ENCODE results near the gene THAP5. TPM values are rescaled to one million over a fixed set of nuclear protein-coding genes. Genes with fewer than 3 reads are reported as not detected.

THAP5 gene
- polyA plus RNA-seq, 3 donors: 3.0 to 10.7 (median 9.9) TPM

- Mint-ChIP-seq H3K27ac (no peak overlapping the region), H3K36me3 (peaks cover 36 to 49% of the 10 kb centered on the region in 2 donors), H3K9me3 (peaks cover 5 to 21% (median 15%) of the 10 kb centered on the region in 7 donors), H3K27me3 (ENCODE audit: low read depth in 3 of 3) (no peaks in the 10 kb centered on the region), H3K4me1 (peaks cover 10% of the 10 kb centered on the region), H3K4me3 (no peak overlapping the region)
- H3K9ac ChIP-seq (ENCODE audit: insufficient read depth, low read length, poor library complexity, severe bottlenecking): no peak overlapping the region
- no peak overlapping the region for H3K4me3 ChIP-seq (replicated peaks in 1 of 3; ENCODE audit: low read depth in 2 of 3, low read length in 3 of 3)
- H3K4me2 ChIP-seq (replicated peaks; ENCODE audit: extremely low read depth, low read length, poor library complexity, severe bottlenecking): no peak overlapping the region
- WGBS (ENCODE audit: insufficient coverage): 100% methylated on average over 1 of the region's 1 CpG
- peaks cover 13 to 17% of the 10 kb centered on the region in 2 donors for H3K9me3 ChIP-seq (replicated peaks in 1 of 2; ENCODE audit: control insufficient read depth in 1 of 2, insufficient read depth in 1 of 2, low read length in 2 of 2)
- intact Hi-C loops (cut with micrococcal nuclease): no loop called here
- no peaks in the 10 kb centered on the region for H4K20me1 ChIP-seq (ENCODE audit: insufficient read depth, low read length)
- H3K27me3 ChIP-seq (ENCODE audit: control insufficient read depth in 2 of 2, insufficient read depth in 2 of 2, low read length in 2 of 2): no peaks in the 10 kb centered on the region
- peaks cover 2 to 8% of the 10 kb centered on the region in 2 donors for H3K4me1 ChIP-seq (ENCODE audit: control insufficient read depth in 1 of 2, insufficient read depth in 2 of 2, low read length in 2 of 2)
- no peak overlapping the region for H3K27ac ChIP-seq (ENCODE audit: low read depth in 1 of 2, low read length in 2 of 2)
- peaks cover 26% of the 10 kb centered on the region for H3K79me2 ChIP-seq (ENCODE audit: insufficient read depth, low read length)
- peaks cover 23 to 54% of the 10 kb centered on the region in 2 donors for H3K36me3 ChIP-seq (replicated peaks in 1 of 2; ENCODE audit: control insufficient read depth in 1 of 2, insufficient read depth in 2 of 2, low read length in 2 of 2)
- no peak overlapping the region for H2AFZ ChIP-seq (ENCODE audit: insufficient read depth, low read depth, low read length, poor library complexity, severe bottlenecking)
- no peak for DNase-seq
- TF ChIP-seq CTCF (IDR thresholded peaks at IDR 0.05): no peak
Measured at GRCh38 chr7:108576116-108576515, 6.6 kb upstream of the THAP5 start.

- peaks cover 9 to 17% of the 10 kb centered on the region in 2 donors for H3K4me1 ChIP-seq (ENCODE audit: control insufficient read depth in 1 of 2, insufficient read depth in 2 of 2, low read length in 2 of 2)
- H3K4me2 ChIP-seq (replicated peaks; ENCODE audit: extremely low read depth, low read length, poor library complexity, severe bottlenecking): no peak overlapping the region
- H4K20me1 ChIP-seq (ENCODE audit: insufficient read depth, low read length): no peaks in the 10 kb centered on the region
- Mint-ChIP-seq H3K4me3 (no peak overlapping the region), H3K36me3 (peaks cover 36 to 49% of the 10 kb centered on the region in 2 donors), H3K27ac (peak overlapping the region in 2 of 7 donors; percentile 59 to 74), H3K9me3 (peaks cover 5 to 20% (median 14%) of the 10 kb centered on the region in 7 donors), H3K27me3 (ENCODE audit: low read depth in 3 of 3) (no peaks in the 10 kb centered on the region), H3K4me1 (peaks cover 13% of the 10 kb centered on the region)
- H3K4me3 ChIP-seq (replicated peaks in 1 of 3; ENCODE audit: low read depth in 2 of 3, low read length in 3 of 3): no peak overlapping the region
- WGBS (ENCODE audit: insufficient coverage): no CpG with 5 or more reads among the region's 2 CpGs
- H3K27me3 ChIP-seq (ENCODE audit: control insufficient read depth in 2 of 2, insufficient read depth in 2 of 2, low read length in 2 of 2): no peaks in the 10 kb centered on the region
- no peak for TF ChIP-seq CTCF (IDR thresholded peaks at IDR 0.05)
- no peak overlapping the region for H3K27ac ChIP-seq (ENCODE audit: low read depth in 1 of 2, low read length in 2 of 2)
- intact Hi-C loops (cut with micrococcal nuclease): no loop called here
- H3K9ac ChIP-seq (ENCODE audit: insufficient read depth, low read length, poor library complexity, severe bottlenecking): no peak overlapping the region
- no peak for DNase-seq
- peaks cover 13 to 14% of the 10 kb centered on the region in 2 donors for H3K9me3 ChIP-seq (replicated peaks in 1 of 2; ENCODE audit: control insufficient read depth in 1 of 2, insufficient read depth in 1 of 2, low read length in 2 of 2)
- peaks cover 23 to 54% of the 10 kb centered on the region in 2 donors for H3K36me3 ChIP-seq (replicated peaks in 1 of 2; ENCODE audit: control insufficient read depth in 1 of 2, insufficient read depth in 2 of 2, low read length in 2 of 2)
- peaks cover 33% of the 10 kb centered on the region for H3K79me2 ChIP-seq (ENCODE audit: insufficient read depth, low read length)
- no peak overlapping the region for H2AFZ ChIP-seq (ENCODE audit: insufficient read depth, low read depth, low read length, poor library complexity, severe bottlenecking)
Measured at GRCh38 chr7:108575156-108575555, 5.7 kb upstream of the THAP5 start.

Data from CD14-positive monocyte (primary cell).